Measurements from ENCODE around the gene CFAP157. TPM values are rescaled to one million over a fixed set of nuclear protein-coding genes. Genes with fewer than 3 reads are reported as not detected.
"Not testable (repeated sequence)": the region's sequence is repeated elsewhere in the genome, so short reads cannot be mapped to it uniquely, and the experiment has no call there.

CFAP157 gene
- total RNA-seq, 1 donor from 2014 or later, result 0.26 TPM

DNA sequence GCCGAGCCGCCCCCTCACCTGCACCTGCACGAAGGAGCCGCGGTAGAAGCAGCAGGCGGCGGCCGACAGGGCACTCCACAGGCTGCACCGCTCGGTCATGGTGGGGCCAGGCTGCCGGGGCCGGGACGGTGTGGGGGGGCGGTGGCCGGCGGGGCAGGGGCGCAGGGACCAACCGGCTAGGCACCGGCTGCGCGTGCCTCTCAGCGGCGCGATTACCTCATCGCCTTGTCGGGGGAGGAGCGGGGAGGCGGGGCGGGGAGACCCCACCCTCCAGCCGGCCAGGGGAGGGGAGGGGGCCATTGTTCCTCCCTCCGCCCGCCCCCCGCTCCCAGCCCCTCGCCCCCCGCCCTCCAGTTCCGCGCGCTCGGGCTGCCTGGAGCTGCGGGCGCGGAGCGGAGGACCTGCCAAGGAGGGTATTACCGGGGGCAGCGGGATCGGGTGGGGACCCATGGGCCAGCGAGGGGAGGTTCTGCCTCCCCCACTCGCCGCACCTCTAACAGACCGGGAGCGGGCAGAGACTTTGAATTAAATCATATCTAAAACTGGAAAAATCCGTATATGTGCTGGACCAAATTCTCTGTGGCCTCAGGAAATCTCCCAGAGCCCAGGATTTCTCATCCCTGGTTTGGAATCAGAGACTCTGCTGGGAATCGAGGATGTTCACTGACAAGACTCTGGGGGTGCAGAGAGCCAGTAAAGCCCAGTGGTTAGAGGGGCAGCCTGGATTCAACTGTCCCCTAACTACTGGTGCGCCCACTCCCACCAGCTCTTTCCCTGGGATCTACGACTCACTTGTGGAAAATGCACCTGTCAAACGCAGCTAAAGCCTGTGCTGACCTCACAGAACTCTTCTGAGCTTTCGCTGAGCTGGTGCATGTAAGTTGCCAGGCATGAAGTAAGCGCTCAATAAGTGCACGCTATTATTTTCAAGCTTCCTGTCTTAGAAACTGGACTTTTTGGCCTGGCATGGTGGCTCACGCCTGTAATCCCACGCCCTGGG lies 48.6 kb downstream of the CFAP157 start:
- Mint-ChIP-seq H3K27ac (no peak overlapping the region), H3K4me1 (ENCODE audit: low read depth) (peaks cover 6% of the 10 kb centered on the region), H3K36me3 (ENCODE audit: low read depth) (peaks cover 17% of the 10 kb centered on the region), H3K27me3 (ENCODE audit: insufficient read depth) (no peaks in the 10 kb centered on the region), H3K9me3 (no peaks in the 10 kb centered on the region), H3K4me3 (no peak overlapping the region)
- DNase-seq (ENCODE audit: low spot score), result no peak
- intact Hi-C loops (cut with micrococcal nuclease), result no loop called here

GRCh38 chr9:127756233-127756632 lies 49.4 kb downstream of the CFAP157 start:
- no peak overlapping the region for H3K4me3 Mint-ChIP-seq
- intact Hi-C loops (cut with micrococcal nuclease), result no loop called here
- H3K9me3 Mint-ChIP-seq, result no peaks in the 10 kb centered on the region
- H3K4me1 Mint-ChIP-seq (ENCODE audit: low read depth), result peaks cover 6% of the 10 kb centered on the region
- peaks cover 14% of the 10 kb centered on the region for H3K36me3 Mint-ChIP-seq (ENCODE audit: low read depth)
- DNase-seq (ENCODE audit: low spot score), result no peak
- H3K27ac Mint-ChIP-seq, result no peak overlapping the region
- no peaks in the 10 kb centered on the region for H3K27me3 Mint-ChIP-seq (ENCODE audit: insufficient read depth)

DNA sequence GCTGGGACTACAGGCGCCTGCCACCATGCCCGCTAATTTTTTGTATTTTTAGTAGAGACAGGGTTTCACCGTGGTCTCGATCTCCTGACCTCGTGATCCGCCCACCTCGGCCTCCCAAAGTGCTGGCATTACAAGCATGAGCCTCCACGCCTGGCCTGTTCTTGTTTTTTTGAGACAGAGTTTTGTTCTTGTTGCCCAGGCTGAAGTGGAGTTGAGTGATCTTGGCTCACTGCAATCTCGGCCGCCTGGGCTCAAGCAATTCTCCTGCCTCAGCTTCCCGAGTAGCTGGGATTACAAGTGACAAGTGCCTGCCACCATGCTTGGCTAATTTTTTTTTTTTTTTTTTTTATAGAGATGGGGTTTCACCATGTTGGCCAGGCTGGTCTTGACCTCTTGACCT lies 50.0 kb downstream of the CFAP157 start:
- H3K36me3 Mint-ChIP-seq (ENCODE audit: low read depth); H3K27ac Mint-ChIP-seq; DNase-seq (ENCODE audit: low spot score); intact Hi-C loops (cut with micrococcal nuclease); H3K27me3 Mint-ChIP-seq (ENCODE audit: insufficient read depth); H3K4me1 Mint-ChIP-seq (ENCODE audit: low read depth); H3K4me3 Mint-ChIP-seq; H3K9me3 Mint-ChIP-seq: not testable (repeated sequence)

DNA sequence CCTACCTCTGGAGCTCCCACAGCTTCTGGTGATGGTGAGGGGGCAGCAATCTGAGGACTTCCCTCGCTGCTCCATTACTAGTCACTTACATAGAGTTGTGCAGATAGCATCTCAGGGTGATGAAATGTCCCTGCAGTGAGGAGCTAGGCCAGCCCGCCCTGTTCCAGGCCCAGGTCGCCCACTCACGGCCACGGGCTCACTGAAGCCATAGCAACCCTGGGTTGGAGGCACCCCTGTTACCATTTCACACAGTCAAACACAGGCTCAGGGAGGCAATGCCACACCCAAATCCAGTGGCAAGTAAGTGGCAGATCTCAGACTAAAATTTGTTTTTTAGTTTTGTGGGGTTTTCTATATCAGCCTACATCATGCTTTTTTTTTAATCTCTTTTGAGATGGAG lies 52.1 kb downstream of the CFAP157 start:
- Mint-ChIP-seq H3K27me3 (ENCODE audit: insufficient read depth) (no peaks in the 10 kb centered on the region), H3K36me3 (ENCODE audit: low read depth) (peaks cover 20% of the 10 kb centered on the region), H3K4me1 (ENCODE audit: low read depth) (peaks cover 21% of the 10 kb centered on the region), H3K27ac (peak overlapping the region; percentile 41), H3K4me3 (no peak overlapping the region), H3K9me3 (no peaks in the 10 kb centered on the region)
- DNase-seq (ENCODE audit: low spot score), result no peak
- intact Hi-C loops (cut with micrococcal nuclease), result no loop called here

DNA sequence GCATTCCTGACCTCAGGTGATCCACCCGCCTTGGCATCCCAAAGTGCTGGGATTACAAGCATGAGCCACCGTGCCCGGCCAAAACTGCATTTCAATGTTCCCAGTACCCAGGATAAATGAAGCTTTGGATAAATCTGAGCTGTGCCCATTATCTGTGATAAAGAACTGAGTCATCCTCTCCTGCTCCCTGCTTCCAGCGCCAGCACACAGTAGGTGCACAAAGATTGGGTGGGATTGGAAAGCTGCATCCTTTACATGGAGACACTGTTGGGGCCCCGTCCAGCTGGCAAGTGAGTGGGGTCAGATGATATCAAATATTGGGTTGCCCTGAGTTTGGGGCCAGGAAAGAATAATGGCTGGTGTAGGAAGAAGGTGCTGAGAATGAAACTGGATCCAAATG lies 54.3 kb downstream of the CFAP157 start:
- Mint-ChIP-seq H3K4me1 (ENCODE audit: low read depth) (peaks cover 39% of the 10 kb centered on the region), H3K9me3 (no peaks in the 10 kb centered on the region), H3K4me3 (no peak overlapping the region), H3K27ac (peak overlapping the region; percentile 21), H3K27me3 (ENCODE audit: insufficient read depth) (no peaks in the 10 kb centered on the region), H3K36me3 (ENCODE audit: low read depth) (peaks cover 37% of the 10 kb centered on the region)
- no peak for DNase-seq (ENCODE audit: low spot score)
- intact Hi-C loops (cut with micrococcal nuclease), result no loop called here

GRCh38 chr9:127761491-127761956 lies 54.7 kb downstream of the CFAP157 start:
- Mint-ChIP-seq H3K27ac (no peak overlapping the region), H3K4me1 (ENCODE audit: low read depth) (peaks cover 44% of the 10 kb centered on the region), H3K36me3 (ENCODE audit: low read depth) (peaks cover 41% of the 10 kb centered on the region), H3K27me3 (ENCODE audit: insufficient read depth) (no peaks in the 10 kb centered on the region), H3K4me3 (no peak overlapping the region), H3K9me3 (no peaks in the 10 kb centered on the region)
- DNase-seq (ENCODE audit: low spot score), result no peak
- intact Hi-C loops (cut with micrococcal nuclease), result no loop called here

- no peak overlapping the region for H3K4me3 Mint-ChIP-seq
- peaks cover 46% of the 10 kb centered on the region for H3K36me3 Mint-ChIP-seq (ENCODE audit: low read depth)
- H3K27me3 Mint-ChIP-seq (ENCODE audit: insufficient read depth), result no peaks in the 10 kb centered on the region
- H3K4me1 Mint-ChIP-seq (ENCODE audit: low read depth), result peaks cover 51% of the 10 kb centered on the region
- DNase-seq (ENCODE audit: low spot score), result no peak
- intact Hi-C loops (cut with micrococcal nuclease), result no loop called here
- no peaks in the 10 kb centered on the region for H3K9me3 Mint-ChIP-seq
- H3K27ac Mint-ChIP-seq, result peak overlapping the region; percentile 58
Observed at GRCh38 chr9:127762111-127762676, 55.4 kb downstream of the CFAP157 start.

DNA sequence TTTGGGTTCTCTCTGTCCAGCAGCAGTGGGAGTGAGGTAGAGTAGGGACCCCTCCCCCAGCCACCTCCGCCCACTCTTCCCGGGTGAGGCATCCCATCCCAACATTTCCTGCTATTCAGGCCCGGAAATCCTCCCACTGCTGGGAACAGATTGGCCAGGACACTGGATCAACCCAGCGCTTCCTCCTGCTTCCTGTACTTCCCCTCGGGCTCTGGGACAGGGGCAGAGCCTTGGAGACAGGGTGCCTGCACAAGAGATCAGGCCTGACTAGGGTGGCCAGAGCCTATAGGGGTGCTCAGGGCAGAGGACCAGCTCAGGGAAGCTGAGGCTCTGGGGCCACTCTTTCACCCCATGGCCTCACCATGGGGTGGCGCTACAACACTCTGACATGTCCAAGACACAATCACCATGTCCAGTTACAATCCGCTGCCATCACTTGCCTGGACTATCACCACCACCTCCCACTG lies 57.2 kb downstream of the CFAP157 start:
- no peak for DNase-seq (ENCODE audit: low spot score)
- Mint-ChIP-seq H3K27me3 (ENCODE audit: insufficient read depth) (no peaks in the 10 kb centered on the region), H3K4me3 (no peak overlapping the region), H3K9me3 (no peaks in the 10 kb centered on the region), H3K27ac (peak overlapping the region; percentile 79), H3K4me1 (ENCODE audit: low read depth) (peaks cover 59% of the 10 kb centered on the region), H3K36me3 (ENCODE audit: low read depth) (peaks cover 48% of the 10 kb centered on the region)
- intact Hi-C loops (cut with micrococcal nuclease), result no loop called here

- Mint-ChIP-seq H3K36me3 (ENCODE audit: low read depth) (peaks cover 50% of the 10 kb centered on the region), H3K27ac (no peak overlapping the region)
- intact Hi-C loops (cut with micrococcal nuclease), result no loop called here
Observed at GRCh38 chr9:127765418-127765817, 58.6 kb downstream of the CFAP157 start.

More at GRCh38 chr9:127765418-127765817, 58.6 kb downstream of the CFAP157 start:
- H3K27me3 Mint-ChIP-seq (ENCODE audit: insufficient read depth), result no peaks in the 10 kb centered on the region
- H3K4me3 Mint-ChIP-seq, result no peak overlapping the region
- DNase-seq (ENCODE audit: low spot score), result no peak
- H3K9me3 Mint-ChIP-seq, result no peaks in the 10 kb centered on the region
- peaks cover 74% of the 10 kb centered on the region for H3K4me1 Mint-ChIP-seq (ENCODE audit: low read depth)

Other genes with a start within 250 kb of the CFAP157 start
- gene STXBP1, start 94.7 kb upstream of the CFAP157 start, total RNA-seq, result 26.1 and 32.9 TPM in 2 replicates
- gene PTRH1, start 8.7 kb downstream of the CFAP157 start, total RNA-seq, result 22.9 and 23.5 TPM in 2 replicates
- gene TTC16, start 9.1 kb downstream of the CFAP157 start, total RNA-seq, result 0.10 TPM in 1 of 2 replicates, not detected in the other
- gene TOR2A, start 28.3 kb downstream of the CFAP157 start, total RNA-seq, result 16.6 and 18.9 TPM in 2 replicates
- gene SH2D3C, start 71.7 kb downstream of the CFAP157 start, total RNA-seq, result 30.0 and 30.4 TPM in 2 replicates
- 97.3 and 105 TPM in 2 replicates for gene CDK9, start 79.0 kb downstream of the CFAP157 start, total RNA-seq
- 128 and 130 TPM in 2 replicates for gene FPGS, start 95.9 kb downstream of the CFAP157 start, total RNA-seq
- gene ENG, start 147.7 kb downstream of the CFAP157 start, total RNA-seq, result 32.2 and 33.0 TPM in 2 replicates
- gene AK1, start 170.7 kb downstream of the CFAP157 start, total RNA-seq, result 17.2 and 20.8 TPM in 2 replicates
- gene ST6GALNAC6, start 192.6 kb downstream of the CFAP157 start, total RNA-seq, result 60.6 and 62.4 TPM in 2 replicates
- 30.8 and 31.6 TPM in 2 replicates for gene ST6GALNAC4, start 210.1 kb downstream of the CFAP157 start, total RNA-seq
- 1.1 and 1.2 TPM in 2 replicates for gene PIP5KL1, start 223.8 kb downstream of the CFAP157 start, total RNA-seq
- gene DPM2, start 230.9 kb downstream of the CFAP157 start, total RNA-seq, result 62.6 and 70.2 TPM in 2 replicates

Data from activated T-helper 1 cell treated with anti-CD3 and anti-CD28 coated beads, Interleukin-12 subunit alpha, Interleukin-12 subunit beta, Interleukin-2, Interleukin-4 antibody, amounts not matched to agents 30 ng/mL and 10 ng/mL and 1 ng/mL, durations not matched to agents 14 hours and 24 hours and 36 hours (primary cell).